IMR-90 (cell line): ENCODE data around the gene SLC51A. TPM values are rescaled to one million over a fixed set of nuclear protein-coding genes. Genes with fewer than 3 reads are reported as not detected.
A peak's percentile ranks its signal among the peaks of the same experiment; 100 is the strongest.

Experiments
- ATAC-seq: fragments of 200-7000 bp; cut with Tn5 transposase; 2 replicates; pipeline ENCODE4 v1.9.1; 2020; ENCODE audit warnings: low read depth, mild to moderate bottlenecking, moderate library complexity
- BruUV-seq: library from RNA; stranded (reverse); fragments of 400-500 nt; replicated peaks from 2 replicates; lab custom pipeline; 2021; lab: Mats Ljungman, UMichigan
- CTCF ChIA-PET: fragments of 300-600 bp; formaldehyde crosslinking; extraction: SDS; loops from one replicate; lab custom pipeline; 2021; ENCODE audit warnings: antibody characterized with exemption; lab: Yijun Ruan, JAX
- POLR2A ChIA-PET: fragments of 300-600 bp; sonication (Branson Sonifier 250); formaldehyde crosslinking; loops from one replicate; lab custom pipeline; 2022; ENCODE audit warnings: antibody characterized with exemption; ENCODE audit not compliant: unreplicated experiment; lab: Charles Lee
- DNase-seq: peaks from one replicate; pipeline ENCODE4 v3.0.0; 2013
- H2AFZ ChIP-seq: replicated peaks from 2 replicates; pipeline ENCODE3; 2013; ENCODE audit warnings: low read length, mild to moderate bottlenecking; ENCODE audit not compliant: poor library complexity
- H2AK5ac ChIP-seq: 2 replicates; pipeline ENCODE4 v1.6.1; 2013; ENCODE audit warnings: low read depth, low read length, inconsistent platforms
- H2AK9ac ChIP-seq: replicated peaks from 2 replicates; pipeline ENCODE3; 2013; ENCODE audit warnings: mild to moderate bottlenecking, low read depth, low read length, moderate library complexity; ENCODE audit not compliant: poor library complexity
- H2BK120ac ChIP-seq: 2 replicates; pipeline ENCODE4 v1.6.1; 2013; ENCODE audit warnings: low read depth, low read length, inconsistent platforms
- H2BK15ac ChIP-seq: 3 replicates; pipeline ENCODE4 v1.6.1; 2013; ENCODE audit warnings: low read depth, low read length, inconsistent platforms
- H2BK20ac ChIP-seq: 2 replicates; pipeline ENCODE4 v1.6.1; 2013; ENCODE audit warnings: low read depth, mild to moderate bottlenecking, inconsistent platforms, low read length, moderate library complexity
- H2BK5ac ChIP-seq: 2 replicates; pipeline ENCODE4 v1.6.1; 2013; ENCODE audit warnings: mild to moderate bottlenecking, low read depth, low read length, inconsistent platforms; ENCODE audit not compliant: poor library complexity, severe bottlenecking
- H3K14ac ChIP-seq: replicated peaks from 2 replicates; pipeline ENCODE4 v1.6.1; 2013; ENCODE audit warnings: low read depth, low read length, inconsistent platforms
- H3K18ac ChIP-seq: 2 replicates; pipeline ENCODE4 v1.6.1; 2013; ENCODE audit warnings: low read depth, low read length, control low read depth
- H3K23ac ChIP-seq: 2 replicates; pipeline ENCODE4 v1.6.1; 2013; ENCODE audit warnings: low read depth, low read length, inconsistent platforms
- H3K27ac ChIP-seq: 2 replicates; pipeline ENCODE4 v1.5.1; 2013; ENCODE audit warnings: mild to moderate bottlenecking, control low read depth, low read length; ENCODE audit not compliant: insufficient read depth
- H3K27me3 ChIP-seq: 2 replicates; pipeline ENCODE4 v1.6.1; 2013; ENCODE audit warnings: low read length; ENCODE audit not compliant: control insufficient read depth, insufficient read depth
- H3K36me3 ChIP-seq: 2 replicates; pipeline ENCODE4 v1.6.1; 2013; ENCODE audit warnings: low read length, mixed read lengths; ENCODE audit not compliant: control insufficient read depth, insufficient read depth
- H3K4ac ChIP-seq: 2 replicates; pipeline ENCODE4 v1.6.1; 2013; ENCODE audit warnings: low read depth, low read length, inconsistent platforms
- H3K4me1 ChIP-seq: 2 replicates; pipeline ENCODE4 v1.6.1; 2013; ENCODE audit warnings: low read length, mixed read lengths; ENCODE audit not compliant: control insufficient read depth, insufficient read depth
- H3K4me2 ChIP-seq: 2 replicates; pipeline ENCODE4 v1.6.1; 2013; ENCODE audit warnings: low read depth, mild to moderate bottlenecking, control low read depth, low read length, moderate library complexity
- H3K4me3 ChIP-seq: 2 replicates; pipeline ENCODE4 v1.5.1; 2013; ENCODE audit warnings: low read depth, mild to moderate bottlenecking, control low read depth, low read length, moderate library complexity; ENCODE audit not compliant: insufficient read depth
- H3K56ac ChIP-seq: 2 replicates; pipeline ENCODE4 v1.6.1; 2013; ENCODE audit warnings: low read length, inconsistent platforms; ENCODE audit not compliant: insufficient read depth; ENCODE audit errors: extremely low read depth
- H3K79me1 ChIP-seq, 2 experiments: 2 replicates each; pipeline ENCODE4 v1.6.1; 2013; ENCODE audit warnings: low read length in 2 of 2, inconsistent platforms in 1 of 2, low read depth in 1 of 2
- H3K9ac ChIP-seq: 2 replicates; pipeline ENCODE4 v1.6.1; 2013; ENCODE audit warnings: low read depth, low read length, control low read depth
- H3K9me1 ChIP-seq: 2 replicates; pipeline ENCODE4 v1.6.1; 2013; ENCODE audit warnings: low read length, inconsistent platforms; ENCODE audit not compliant: insufficient read depth
- H3K9me3 ChIP-seq: 2 replicates; pipeline ENCODE4 v1.6.1; 2013; ENCODE audit warnings: low read length; ENCODE audit not compliant: control insufficient read depth, insufficient read depth
- H4K20me1 ChIP-seq: 2 replicates; pipeline ENCODE4 v1.6.1; 2013; ENCODE audit warnings: low read length, inconsistent platforms; ENCODE audit not compliant: insufficient read depth
- H4K5ac ChIP-seq: 2 replicates; pipeline ENCODE4 v1.6.1; 2013; ENCODE audit warnings: mild to moderate bottlenecking, low read depth, low read length, control low read depth
- H4K8ac ChIP-seq, 2 experiments: 2 replicates each; pipeline ENCODE4 v1.6.1; 2013; ENCODE audit warnings: low read depth in 2 of 2, low read length in 2 of 2, control low read depth in 1 of 2, inconsistent platforms in 1 of 2
- H4K91ac ChIP-seq: 2 replicates; pipeline ENCODE4 v1.6.1; 2013; ENCODE audit warnings: low read depth, low read length, inconsistent platforms; ENCODE audit not compliant: insufficient read depth
- FOS ChIP-seq: fragments of 150-350 bp; IDR thresholded peaks from 2 replicates; pipeline ENCODE4 v1.6.1; 2016; ENCODE audit warnings: low read depth, low read length
- MAZ ChIP-seq: IDR thresholded peaks from 2 replicates; pipeline ENCODE4 v1.6.1; 2012; ENCODE audit warnings: low read depth, mild to moderate bottlenecking, low read length, improper control_type of control experiment, moderate library complexity, borderline replicate concordance
- RAD21 ChIP-seq: IDR thresholded peaks from 2 replicates; pipeline ENCODE4 v1.6.1; 2012; ENCODE audit warnings: low read length, improper control_type of control experiment
- WGBS, 2 experiments: methylation state at CpG; one replicate each; pipeline versions ENCODE4 v1.1.5 to v1.1.7; 2013; ENCODE audit warnings: missing lambda C conversion rate in 2 of 2; ENCODE audit not compliant: insufficient read length in 1 of 2; ENCODE audit errors: extremely low coverage in 2 of 2; 5-methylcytosine and 5-hydroxymethylcytosine counted together
- dilution Hi-C: fragments of 300-500 bp; cut with HindIII; formaldehyde crosslinking; loops from one replicate; pipeline ENCODE4 v1.14.3; 2018; ENCODE audit warnings: low sequenced_read_pairs; ENCODE audit not compliant: unreplicated experiment
- in situ Hi-C: fragments of 300-500 bp; cut with MboI; formaldehyde crosslinking; loops from 3 replicates; pipeline ENCODE4 v1.14.3; 2019; ENCODE audit warnings: low sequenced_read_pairs, inconsistent platforms, mixed read lengths
- intact Hi-C: fragments of 100-400 bp; cut with micrococcal nuclease; formaldehyde crosslinking; loops from 2 replicates; pipeline ENCODE4 v1.10.0; 2022
- polyA plus RNA-seq, 3 experiments: library from polyadenylated mRNA; depleted of rRNA; stranded (reverse); fragments of >200 nt; gene quantifications; 2 replicates each; pipeline ENCODE4 v1.2.3, GENCODE V29; 2012; ENCODE audit warnings: low replicate concordance in 1 of 3
- total RNA-seq: library from RNA; depleted of rRNA; stranded (reverse); fragments of >200 nt; gene quantifications from 2 replicates; pipeline ENCODE4 v1.2.3, GENCODE V29; 2012

The SLC51A gene
- total and polyA plus RNA-seq, 2 of the 4 experiments (the other 2 are of a cell fraction) = not detected

DNA sequence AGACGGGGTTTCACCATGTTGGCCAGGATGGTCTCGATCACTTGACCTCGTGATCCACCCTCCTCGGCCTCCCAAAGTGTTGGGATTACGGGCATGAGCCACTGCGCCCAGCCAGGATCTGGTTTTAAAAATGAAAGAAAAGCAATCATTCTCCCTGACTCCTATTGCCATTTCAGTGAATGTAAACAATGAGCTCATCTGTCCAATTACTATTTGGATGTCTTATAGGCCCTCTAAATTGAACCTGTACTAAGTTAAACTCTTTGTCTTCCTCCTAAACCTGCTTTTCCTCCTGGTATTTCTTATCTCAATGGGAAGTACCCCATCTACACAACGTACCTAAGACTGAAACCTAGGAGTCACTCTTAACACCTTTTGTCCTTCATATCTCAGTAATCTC lies 47.5 kb downstream of the SLC51A start:
- no TSS peak for BruUV-seq
- no peaks in the 10 kb centered on the region for H3K27me3 ChIP-seq
- ATAC-seq = no peak
- no peaks in the 10 kb centered on the region for H3K9me3 ChIP-seq
- no peak overlapping the region for H3K27ac ChIP-seq
- H2BK20ac ChIP-seq = no peak overlapping the region
- H2AK5ac ChIP-seq = no peak overlapping the region
- H3K18ac ChIP-seq = no peak overlapping the region
- no peak overlapping the region for H3K23ac ChIP-seq
- no peak overlapping the region for H2BK5ac ChIP-seq
- 94% methylated on average over 2 of the region's 7 CpGs; no CpG with 5 or more reads in 1 of the 2 experiments for WGBS, 2 experiments
- peaks cover 12% of the 10 kb centered on the region for H4K20me1 ChIP-seq
- H3K4ac ChIP-seq = no peak overlapping the region
- no peak overlapping the region for H4K8ac ChIP-seq
- H4K91ac ChIP-seq = no peak overlapping the region
- POLR2A ChIA-PET = no interaction called here
- H3K9me1 ChIP-seq = peaks cover 8% of the 10 kb centered on the region; the same call in 1 of the 2 replicates
- CTCF ChIA-PET = no interaction called here
- no peak overlapping the region for H4K5ac ChIP-seq
- no peak overlapping the region for H3K4me3 ChIP-seq
- no peak overlapping the region for H2BK15ac ChIP-seq
- no peak overlapping the region for H3K9ac ChIP-seq
- dilution Hi-C loops (no loop called here), intact Hi-C loops (no loop called here), in situ Hi-C loops (no loop called here)
- H3K36me3 ChIP-seq = peaks cover 11% of the 10 kb centered on the region
- H3K4me1 ChIP-seq = peaks cover 3% of the 10 kb centered on the region
- no peak overlapping the region for H2AFZ ChIP-seq
- peak; percentile 30 for DNase-seq
- no peak overlapping the region for H3K56ac ChIP-seq
- H2BK120ac ChIP-seq = no peak overlapping the region
- peaks cover 26 to 44% of the 10 kb centered on the region in 2 experiments for H3K79me1 ChIP-seq
- TF ChIP-seq RAD21 (no peak), MAZ (no peak), FOS (no peak)
- no peak overlapping the region for H2AK9ac ChIP-seq
- H3K14ac ChIP-seq = no peak overlapping the region
- no peak overlapping the region for H3K4me2 ChIP-seq
